Heart right ventricle (tissue), 16 donors: Measurements from ENCODE around the gene SBF2. TPM values are rescaled to one million over a fixed set of nuclear protein-coding genes. Genes with fewer than 3 reads are reported as not detected.

Experiments
- ATAC-seq, 8 donors: fragments of 200-7000 bp; cut with Tn5 transposase; one replicate each; pipeline ENCODE4 v1.9.1; 2020; ENCODE audit warnings: mild to moderate bottlenecking in 8 of 8, moderate library complexity in 8 of 8, moderate number of reproducible peaks in 1 of 8
- DNase-seq, 2 donors: peaks; one replicate each; pipeline ENCODE4 v3.0.0-alpha.2; 2020
- H3K27ac ChIP-seq, 10 donors: fragments of 200-600 bp; sonication (generic) in 2 of 10; one replicate each; pipeline versions ENCODE4 v1.5.0 to v1.8.0; 2020 to 2022; ENCODE audit warnings: mild to moderate bottlenecking in 3 of 10
- H3K27me3 ChIP-seq, 7 donors: fragments of 200-600 bp; one replicate each; pipeline ENCODE4 v1.8.0; 2021 to 2022; ENCODE audit warnings: mild to moderate bottlenecking in 2 of 7
- H3K36me3 ChIP-seq, 9 donors: fragments of 200-600 bp; sonication (generic) in 1 of 9; one replicate each; pipeline versions ENCODE4 v1.5.0 to v1.8.0; 2020 to 2022; ENCODE audit warnings: mild to moderate bottlenecking in 2 of 9
- H3K4me1 ChIP-seq, 9 donors: fragments of 200-600 bp; sonication (generic) in 1 of 9; one replicate each; pipeline versions ENCODE4 v1.5.0 to v1.8.0; 2020 to 2022; ENCODE audit warnings: mild to moderate bottlenecking in 4 of 9
- H3K4me3 ChIP-seq, 10 donors: fragments of 200-600 bp; sonication (generic) in 2 of 10; one replicate each; pipeline versions ENCODE4 v1.5.0 to v1.8.0; 2020 to 2022; ENCODE audit warnings: mild to moderate bottlenecking in 7 of 10, moderate library complexity in 2 of 10
- H3K9me3 ChIP-seq, 11 donors: fragments of 200-600 bp in 10 of 11; sonication (generic) in 2 of 11; one replicate each; pipeline versions ENCODE4 v1.5.0 to v1.8.0; 2013 to 2022; ENCODE audit warnings: mild to moderate bottlenecking in 2 of 11, control low read depth in 1 of 11, moderate library complexity in 1 of 11
- WGBS, 2 donors: extraction: QIAGEN DNeasy Blood & Tissue Kit; methylation state at CpG; one replicate each; pipeline ENCODE4 v1.1.7; 2013; ENCODE audit warnings: inconsistent platforms in 1 of 2; 5-methylcytosine and 5-hydroxymethylcytosine counted together
- intact Hi-C, 10 donors: fragments of 100-400 bp; cut with DNase I; formaldehyde crosslinking; loops; one replicate each; pipeline versions ENCODE4 v1.11.1 to v1.14.2; 2022
- polyA plus RNA-seq, 2 donors: library from polyadenylated mRNA; stranded (reverse); fragments of 200-250 nt; gene quantifications; one replicate each; pipeline ENCODE4 v1.2.3, GENCODE V29; 2013
- total RNA-seq, 10 donors: library from RNA; stranded (reverse); fragmentation: NEBNext Ultra II Directional in 3 of 10; extraction: Animal tissue kit (Norgen Biotek cat#: 25700) in 3 of 10; gene quantifications; one replicate each; pipeline versions ENCODE4 v1.2.1 to v1.2.4, GENCODE V29; 2021 to 2023
- TF ChIP-seq, protein P1 (sequence below), 9 donors: fragments of 200-600 bp; sonication (generic) in 2 of 9; IDR thresholded peaks; one replicate each; pipeline versions ENCODE4 v1.5.0 to v1.8.0; 2021 to 2022; ENCODE audit warnings: antibody characterized with exemption in 9 of 9, mild to moderate bottlenecking in 5 of 9, moderate library complexity in 1 of 9
- donor health status: Arrhythmogenic right ventricular cardiomyopathy.
- donor health status: ischemic (EF 13 %, LVEDD 7.1; RV severe dilation, severe dysfunction).
- donor health status: healthy with polysubstance abuse.
- donor health status: DM: no; HTN: yes; CAD: no.
- donor health status: DM: no; HTN: no; CAD: no.
- donor health status: ischemic (EF 25% LVEDD 6.9; RV normal size, moderate dysfunction).
- donor health status: ischemic (EF 25% LVEDD 5.7; RV mildly dilated, moderate dysfunction).
- donor health status: healthy.
- donor health status: DM: yes; HTN: yes; CAD: no.
- donor health status: Ischemic cardiomyopathy.
- donor health status: ischemic (EF 35%, LVEDD 5.7; RV mildly dilated, moderate dysfunction).
- donor health status: nonischemic (EF 11% LVEDD 7.7; RV severe dilation, severe dysfunction).
- donor health status: DM: yes; HTN: yes; CAD: no.
- donor health status: PGD.
- donor health status: ischemic (EF 29% LVEDD 5.4; RV normal size, mild dysfunction).
- donor health status: nonischemic (EF 23%, LVEDD 6.1; RV moderate dilation, normal function).

The SBF2 gene
- total and polyA plus RNA-seq, 12 donors: 8.9 to 27.1 (median 21.2) TPM

DNA sequence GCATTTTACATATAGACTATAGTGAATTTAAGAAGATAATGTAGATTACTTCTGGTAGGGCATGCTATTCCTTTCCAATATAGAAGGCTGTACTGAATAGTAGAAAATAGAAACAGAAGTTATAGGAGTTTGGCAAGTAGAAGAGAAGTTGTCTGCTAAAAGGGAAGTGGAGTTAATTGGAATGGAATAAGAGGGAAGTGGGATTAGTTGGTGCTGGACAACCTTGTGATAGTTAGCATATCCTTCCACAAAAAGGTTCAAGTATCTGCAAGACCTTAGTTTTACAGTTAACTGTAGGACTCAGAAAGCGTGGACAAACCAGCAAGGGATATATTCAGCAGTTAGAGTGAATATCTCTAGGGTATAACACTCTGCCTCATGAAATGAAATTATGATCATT is 444.6 kb downstream of the SBF2 start:
- H3K4me1 ChIP-seq: peaks cover 0 to 6% (median 0%) of the 10 kb centered on the region in 9 donors
- no peak for ATAC-seq
- TF ChIP-seq, protein P1, sequence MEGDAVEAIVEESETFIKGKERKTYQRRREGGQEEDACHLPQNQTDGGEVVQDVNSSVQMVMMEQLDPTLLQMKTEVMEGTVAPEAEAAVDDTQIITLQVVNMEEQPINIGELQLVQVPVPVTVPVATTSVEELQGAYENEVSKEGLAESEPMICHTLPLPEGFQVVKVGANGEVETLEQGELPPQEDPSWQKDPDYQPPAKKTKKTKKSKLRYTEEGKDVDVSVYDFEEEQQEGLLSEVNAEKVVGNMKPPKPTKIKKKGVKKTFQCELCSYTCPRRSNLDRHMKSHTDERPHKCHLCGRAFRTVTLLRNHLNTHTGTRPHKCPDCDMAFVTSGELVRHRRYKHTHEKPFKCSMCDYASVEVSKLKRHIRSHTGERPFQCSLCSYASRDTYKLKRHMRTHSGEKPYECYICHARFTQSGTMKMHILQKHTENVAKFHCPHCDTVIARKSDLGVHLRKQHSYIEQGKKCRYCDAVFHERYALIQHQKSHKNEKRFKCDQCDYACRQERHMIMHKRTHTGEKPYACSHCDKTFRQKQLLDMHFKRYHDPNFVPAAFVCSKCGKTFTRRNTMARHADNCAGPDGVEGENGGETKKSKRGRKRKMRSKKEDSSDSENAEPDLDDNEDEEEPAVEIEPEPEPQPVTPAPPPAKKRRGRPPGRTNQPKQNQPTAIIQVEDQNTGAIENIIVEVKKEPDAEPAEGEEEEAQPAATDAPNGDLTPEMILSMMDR (IDR thresholded peaks at IDR 0.05): no peak
- H3K36me3 ChIP-seq: peaks cover 0 to 88% (median 36%) of the 10 kb centered on the region in 9 donors
- no peaks in the 10 kb centered on the region for H3K9me3 ChIP-seq
- H3K4me3 ChIP-seq: no peak overlapping the region
- H3K27ac ChIP-seq: no peak overlapping the region
- DNase-seq: no peak
- intact Hi-C loops: no loop called here
- H3K27me3 ChIP-seq: no peaks in the 10 kb centered on the region
- 91 to 100% methylated on average over 1 of the region's 1 CpG for WGBS, 2 donors

DNA sequence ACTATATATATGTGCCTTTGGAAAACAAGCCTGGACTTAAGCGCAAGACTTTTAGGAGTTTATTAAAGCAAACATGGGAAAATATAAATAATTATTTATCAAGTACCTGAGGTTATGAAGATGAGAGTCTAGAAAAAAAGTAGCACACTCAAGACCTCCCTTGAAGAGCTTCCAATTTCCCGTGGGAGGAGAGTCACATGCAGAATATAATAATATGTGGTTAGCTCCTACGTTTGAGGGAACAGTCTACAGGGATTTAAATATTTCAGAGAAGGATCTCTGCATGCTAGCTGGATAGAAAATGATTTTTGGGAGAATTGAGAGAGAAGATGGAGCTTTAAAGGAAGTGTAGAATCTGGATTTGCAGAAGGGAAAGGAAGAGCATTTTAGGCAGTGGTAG is 446.4 kb downstream of the SBF2 start:
- WGBS, 2 donors: 55 to 81% methylated on average over 3 of the region's 3 CpGs
- Histone ChIP-seq H3K4me3 (no peak overlapping the region), H3K36me3 (peaks cover 0 to 93% (median 30%) of the 10 kb centered on the region in 9 donors), H3K4me1 (peaks cover 0 to 6% (median 0%) of the 10 kb centered on the region in 9 donors), H3K9me3 (no peaks in the 10 kb centered on the region), H3K27me3 (no peaks in the 10 kb centered on the region), H3K27ac (no peak overlapping the region)
- DNase-seq (no peak), ATAC-seq (no peak)
- intact Hi-C loops: no loop called here
- TF ChIP-seq, protein P1 (IDR thresholded peaks at IDR 0.05): no peak

DNA sequence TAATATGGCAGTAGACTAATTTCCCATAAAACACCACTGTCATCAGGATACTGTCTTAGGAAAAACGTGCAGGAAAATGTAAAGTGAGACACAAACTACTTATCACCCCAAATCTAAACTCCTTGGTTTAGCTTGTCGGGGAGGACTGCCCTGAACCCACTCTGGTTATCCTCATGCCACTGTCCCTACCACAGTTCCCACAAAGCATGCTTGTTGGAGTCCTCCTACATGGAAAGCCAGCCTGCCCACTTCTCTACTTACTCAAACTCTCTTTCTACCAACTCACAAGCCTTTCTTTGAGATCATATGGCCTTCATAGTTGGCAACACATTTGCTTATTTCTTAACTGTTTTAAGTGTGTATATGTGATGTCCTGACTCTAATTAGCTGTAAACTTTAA is 451.1 kb downstream of the SBF2 start:
- ATAC-seq (no peak), DNase-seq (no peak)
- H3K4me1 ChIP-seq: peaks cover 0 to 10% (median 0%) of the 10 kb centered on the region in 9 donors
- H3K4me3 ChIP-seq: no peak overlapping the region
- intact Hi-C loops: no loop called here
- H3K36me3 ChIP-seq: peaks cover 0 to 95% (median 30%) of the 10 kb centered on the region in 9 donors
- H3K9me3 ChIP-seq: no peaks in the 10 kb centered on the region
- 84 to 88% methylated on average over 2 of the region's 2 CpGs for WGBS, 2 donors
- TF ChIP-seq, protein P1 (IDR thresholded peaks at IDR 0.05): no peak
- H3K27ac ChIP-seq: no peak overlapping the region
- no peaks in the 10 kb centered on the region for H3K27me3 ChIP-seq

DNA sequence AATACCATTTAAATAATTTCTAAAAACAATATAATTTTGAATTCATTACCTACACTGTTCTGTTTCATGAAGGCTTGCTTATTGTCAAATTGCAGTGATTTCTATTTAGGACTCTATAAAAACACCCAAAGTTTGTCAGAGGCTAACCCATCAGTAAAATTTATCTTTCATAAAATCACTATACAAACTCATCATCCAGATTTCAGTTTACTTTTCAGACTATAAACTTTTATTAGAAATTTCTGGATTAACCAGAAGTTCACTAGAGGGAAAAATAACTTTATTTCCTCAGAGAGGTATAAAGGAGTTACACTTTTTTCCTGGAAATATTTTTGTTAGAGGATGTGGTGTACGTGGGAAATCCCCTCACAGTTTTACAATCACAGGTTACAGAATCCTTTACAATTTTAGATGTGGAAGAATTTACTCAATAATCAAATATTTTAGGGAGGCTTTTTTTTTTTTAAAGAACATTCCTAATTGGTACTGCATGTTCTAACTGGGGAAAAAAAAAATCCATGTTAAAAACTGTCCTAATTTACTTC is 453.5 kb downstream of the SBF2 start:
- Histone ChIP-seq H3K4me3 (no peak overlapping the region), H3K4me1 (peaks cover 0 to 10% (median 0%) of the 10 kb centered on the region in 9 donors), H3K9me3 (no peaks in the 10 kb centered on the region), H3K27ac (no peak overlapping the region), H3K27me3 (no peaks in the 10 kb centered on the region), H3K36me3 (peaks cover 0 to 72% (median 21%) of the 10 kb centered on the region in 9 donors)
- ATAC-seq: no peak
- TF ChIP-seq, protein P1 (IDR thresholded peaks at IDR 0.05): no peak
- no peak for DNase-seq
- 76 to 78% methylated on average over 1 of the region's 1 CpG for WGBS, 2 donors
- intact Hi-C loops: no loop called here
